Embryonic facial prominence (tissue), 1 donor: ENCODE measurements around the gene C17orf78.
"Not testable (repeated sequence)": the region's sequence is repeated elsewhere in the genome, so short reads cannot be mapped to it uniquely, and the experiment has no call there.

Experiments used
- DNase-seq: peaks from one replicate; pipeline ENCODE4 v3.0.0-alpha.2; 2016; ENCODE audit errors: extremely low spot score

C17orf78 gene

GRCh38 chr17:37386462-37386861, 10.7 kb downstream of the C17orf78 start:
- DNase-seq: no peak

- no peak for DNase-seq
Measured at GRCh38 chr17:37388266-37388665, 12.5 kb downstream of the C17orf78 start.

DNA sequence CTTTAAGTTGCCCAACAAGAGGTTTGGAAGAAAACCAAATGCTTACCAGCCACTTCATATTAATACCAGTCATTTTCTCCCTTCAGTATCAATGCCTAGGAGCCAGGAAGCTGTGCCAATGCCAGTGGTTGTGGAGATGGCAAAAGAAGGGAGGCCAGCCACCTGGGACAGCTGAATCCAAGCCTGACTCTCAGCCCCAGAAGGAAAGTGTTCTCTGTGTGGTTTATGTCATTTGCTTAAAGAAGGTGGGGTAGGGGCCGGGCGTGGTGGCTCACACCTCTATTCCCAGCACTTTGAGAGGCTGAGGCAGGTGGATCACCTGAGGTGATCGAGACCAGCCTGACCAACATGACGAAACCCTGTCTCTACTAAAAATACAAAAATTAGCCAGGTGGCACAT, 13.4 kb downstream of the C17orf78 start:
- DNase-seq: no peak

DNA sequence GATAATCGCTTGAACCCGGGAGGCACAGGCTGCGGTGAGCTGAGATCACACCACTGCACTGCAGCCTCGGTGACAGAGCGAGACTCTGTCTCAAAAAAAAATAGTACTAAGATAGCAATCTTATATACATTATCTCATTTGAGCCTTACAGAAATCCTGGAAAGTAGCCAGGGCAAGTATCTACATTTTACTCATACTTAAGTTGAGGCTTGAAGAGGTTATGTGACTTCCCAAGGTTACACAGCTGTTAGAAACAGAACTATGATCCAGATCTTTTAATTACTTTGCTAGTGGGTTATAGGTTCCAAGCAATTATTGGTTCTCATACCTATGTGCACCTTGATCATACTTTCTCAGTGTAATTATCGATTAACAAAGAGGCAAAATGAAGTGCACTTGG, 15.4 kb downstream of the C17orf78 start:
- DNase-seq: no peak

- no peak for DNase-seq
Measured at GRCh38 chr17:37392024-37392590, 16.3 kb downstream of the C17orf78 start.

GRCh38 chr17:37393352-37393751, 17.6 kb downstream of the C17orf78 start:
- DNase-seq: no peak

DNA sequence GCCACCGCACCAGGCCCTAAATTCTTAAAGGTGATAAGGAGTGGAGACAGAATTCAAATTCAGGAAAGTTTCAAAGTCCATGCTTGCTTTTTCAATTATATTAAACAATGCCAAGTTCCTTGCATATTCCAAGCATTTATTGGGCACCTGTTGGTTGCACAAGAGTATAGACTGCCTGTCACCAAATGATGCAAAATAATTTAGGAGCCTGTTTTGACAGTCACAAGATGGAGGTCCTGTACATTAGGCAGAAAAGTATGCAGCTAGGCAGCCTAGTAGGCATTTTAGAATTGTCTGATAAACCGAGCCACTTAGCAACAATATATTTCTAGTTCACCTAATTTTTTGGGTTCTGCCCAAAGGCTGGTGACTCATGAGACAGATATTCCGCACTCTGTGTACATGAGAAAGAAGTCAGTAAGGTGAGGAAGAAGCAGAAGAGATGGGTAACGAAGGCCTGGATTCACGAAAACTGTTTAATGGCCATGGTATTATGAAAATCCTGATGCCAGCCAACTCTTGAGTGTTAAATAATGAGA, 23.5 kb downstream of the C17orf78 start:
- no peak for DNase-seq

DNA sequence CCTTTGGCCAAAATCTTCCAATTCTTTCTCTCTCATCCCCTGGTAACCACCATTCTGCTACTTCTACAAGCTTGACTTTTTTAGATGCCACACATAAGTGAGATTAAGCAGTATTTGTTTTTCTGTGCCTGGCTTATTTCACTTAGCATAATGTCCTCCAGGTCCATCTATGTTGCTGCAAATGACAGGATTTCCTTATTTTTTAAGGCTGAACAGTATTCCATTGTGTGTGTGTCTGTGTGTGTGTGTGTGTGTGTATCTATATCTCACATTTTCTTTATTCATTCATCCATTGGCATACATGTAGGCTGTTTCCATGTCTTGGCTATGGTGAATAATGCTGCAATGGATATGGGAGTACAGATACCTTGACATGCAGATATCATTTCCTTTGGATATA, 24.7 kb downstream of the C17orf78 start:
- DNase-seq: no peak

DNA sequence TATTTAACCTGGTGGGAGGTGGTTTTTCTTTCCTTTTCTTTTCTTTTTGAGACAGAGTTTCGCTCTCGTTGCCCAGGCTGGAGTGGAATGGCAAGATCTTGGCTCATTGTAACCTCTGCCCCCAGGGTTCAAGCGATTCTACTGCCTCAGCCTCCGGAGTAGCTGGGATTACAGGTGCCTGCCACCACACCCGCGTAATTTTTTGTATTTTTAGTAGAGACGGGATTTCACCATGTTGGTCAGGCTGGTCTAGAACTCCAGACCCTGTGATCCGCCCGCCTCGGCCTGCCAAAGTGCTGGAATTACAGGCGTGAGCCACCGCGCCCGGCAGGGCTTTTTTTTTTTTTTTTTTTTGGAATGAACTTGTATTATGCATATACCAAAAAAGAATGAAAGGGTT, 29.7 kb downstream of the C17orf78 start:
- not testable (repeated sequence) for DNase-seq

DNA sequence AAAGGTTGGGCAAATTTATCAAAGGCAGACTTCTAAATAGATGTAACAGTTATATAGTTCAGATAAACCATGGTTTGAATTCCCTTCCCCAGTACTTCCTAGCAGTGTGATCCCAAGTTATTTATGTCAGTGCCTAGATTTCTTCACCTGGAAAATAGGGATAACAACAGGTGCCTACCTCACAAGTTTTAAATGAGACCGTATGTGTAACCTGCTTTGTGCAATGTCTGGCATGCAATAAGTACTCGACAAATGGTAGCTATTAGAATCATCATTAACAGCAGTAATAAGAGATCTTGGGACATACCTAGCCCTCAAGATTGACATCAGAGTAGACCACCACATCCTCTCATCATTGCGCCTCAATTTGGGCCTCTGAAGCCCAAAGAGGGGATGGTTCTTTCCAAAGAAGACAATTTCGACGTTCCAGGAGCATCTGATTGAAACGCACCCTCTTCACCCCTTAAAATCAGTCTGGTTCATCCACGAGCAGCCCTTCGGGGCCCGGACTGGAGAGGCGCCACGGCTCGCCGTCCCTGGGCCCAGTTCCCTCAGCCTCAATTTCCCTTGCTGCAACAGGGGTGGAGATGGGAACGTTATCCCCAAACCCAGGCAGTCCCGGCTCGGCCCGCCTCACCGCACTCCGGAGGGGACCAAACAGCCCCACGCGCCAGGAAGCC, 30.3 kb downstream of the C17orf78 start:
- no peak for DNase-seq

GRCh38 chr17:37406635-37407461, 31.1 kb downstream of the C17orf78 start, which contains the start of the genes ACACA and TADA2A:
Gene ACACA (minus strand): TSS chr17:37406836. CDS start chr17:37406299, 537 bp downstream.
Gene TADA2A (plus strand): TSS chr17:37406886. CDS start chr17:37411366, 4,480 bp downstream.
- DNase-seq: peak; percentile 20

- DNase-seq: not testable (repeated sequence)
Measured at GRCh38 chr17:37408145-37408479, 32.3 kb downstream of the C17orf78 start.

DNA sequence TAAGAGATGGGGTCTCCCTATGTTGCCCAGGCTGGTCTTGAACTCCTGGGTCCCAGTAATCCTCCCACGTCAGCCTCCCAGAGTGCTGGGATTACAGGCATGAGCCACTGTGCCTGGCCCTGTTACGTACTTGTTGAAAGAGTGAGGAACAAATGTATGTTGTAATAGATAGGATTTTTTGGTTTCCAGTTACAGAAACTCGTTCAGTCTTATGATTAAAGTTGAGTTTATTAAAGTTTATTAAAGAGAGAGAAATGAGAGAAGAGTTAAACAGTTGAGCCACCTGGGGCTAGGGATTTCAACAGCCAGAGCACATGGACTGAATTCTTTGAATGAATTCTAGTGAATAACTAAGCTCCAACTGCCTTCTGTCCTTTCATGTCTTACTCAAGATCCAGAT, 34.6 kb downstream of the C17orf78 start:
- no peak for DNase-seq

GRCh38 chr17:37413875-37414519, 38.2 kb downstream of the C17orf78 start:
- no peak for DNase-seq

DNA sequence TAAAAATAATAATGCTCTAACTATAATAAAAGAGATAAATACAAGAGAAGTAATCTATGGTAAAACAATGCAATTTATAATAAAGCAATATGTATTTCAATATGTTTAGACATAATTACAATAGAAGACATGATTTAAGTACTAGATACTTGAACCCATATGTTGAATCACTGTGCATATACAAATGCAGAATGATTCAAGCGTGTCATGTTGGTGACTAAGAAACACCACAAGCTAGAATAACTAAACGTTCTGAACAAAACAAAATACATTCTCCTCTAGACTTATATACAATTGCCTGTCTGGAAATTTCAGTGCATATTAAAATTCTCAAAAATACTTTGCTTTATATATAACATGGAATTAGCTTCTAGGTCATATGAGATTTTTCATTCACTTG, 42.1 kb downstream of the C17orf78 start:
- DNase-seq: no peak

DNA sequence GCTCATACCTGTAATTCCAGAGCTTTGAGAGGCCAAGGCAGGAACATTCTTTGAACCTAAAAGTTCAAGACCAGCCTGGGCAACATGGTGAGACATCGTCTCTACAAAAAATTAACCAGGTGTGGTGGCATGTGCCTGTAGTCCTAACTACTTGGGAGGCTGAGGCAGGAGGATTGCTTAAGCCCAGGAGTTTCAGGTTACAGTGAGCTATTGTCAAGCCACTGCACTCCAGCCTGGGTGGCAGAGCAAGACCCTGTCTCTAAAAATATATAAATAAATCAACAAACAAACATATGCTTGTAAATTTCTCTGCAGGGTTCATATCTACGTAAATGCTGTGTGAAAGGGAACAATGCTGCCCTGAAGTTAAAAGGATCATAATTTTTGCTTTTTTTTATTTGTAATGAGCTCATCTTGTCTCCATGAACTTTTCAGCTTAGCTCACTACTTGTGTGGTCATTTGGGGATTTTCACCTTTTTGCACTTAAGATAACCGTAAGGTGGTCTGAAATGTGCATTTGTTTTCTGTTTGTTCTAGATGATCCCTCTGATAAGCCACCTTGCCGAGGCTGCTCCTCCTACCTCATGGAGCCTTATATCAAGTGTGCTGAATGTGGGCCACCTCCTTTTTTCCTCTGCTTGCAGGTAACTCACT, 47.3 kb downstream of the C17orf78 start:
- no peak for DNase-seq

- DNase-seq: no peak
Measured at GRCh38 chr17:37425268-37425667, 49.5 kb downstream of the C17orf78 start.

GRCh38 chr17:37429039-37429438, 53.3 kb downstream of the C17orf78 start:
- no peak for DNase-seq

DNA sequence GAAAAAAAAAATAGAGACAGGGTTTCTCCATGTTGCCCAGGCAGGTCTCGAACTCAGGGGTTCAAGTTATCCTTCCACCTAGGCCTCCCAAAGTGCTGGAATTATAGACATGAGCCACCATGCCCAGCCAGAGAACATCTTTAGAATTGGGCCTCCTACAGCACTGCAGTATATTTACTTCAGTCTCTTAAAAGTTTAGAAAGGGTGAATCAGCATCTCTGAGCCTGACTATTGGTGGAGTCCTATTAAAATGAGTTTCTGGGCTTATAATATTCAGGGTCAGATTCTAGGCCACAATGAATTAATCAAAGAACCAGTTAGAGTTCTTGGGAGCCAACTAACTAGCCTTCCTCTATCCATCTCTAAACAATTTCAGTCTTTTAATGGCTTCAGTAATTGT, 53.7 kb downstream of the C17orf78 start:
- no peak for DNase-seq

- no peak for DNase-seq
Measured at GRCh38 chr17:37430051-37430627, 54.4 kb downstream of the C17orf78 start.

- no peak for DNase-seq
Measured at GRCh38 chr17:37432671-37433070, 56.9 kb downstream of the C17orf78 start.
